LoVo (cell line): Measurements from ENCODE around the gene HAAO.
"Not testable (repeated sequence)": the region's sequence is repeated elsewhere in the genome, so short reads cannot be mapped to it uniquely, and the experiment has no call there.

Experiments used
- DNase-seq: peaks from one replicate; pipeline ENCODE4 v3.0.0-alpha.2; 2016; ENCODE audit warnings: low spot score

Gene HAAO

GRCh38 chr2:42792583-42793333 lies at the start of gene HAAO:
Gene HAAO, minus strand, starts transcription at chr2:42792583. Its CDS starts 47 bp downstream, at chr2:42792536.
- no peak for DNase-seq

- no peak for DNase-seq
These were observed 49.0 kb upstream of the HAAO start for GRCh38 chr2:42841344-42841743.

- DNase-seq, result no peak
These were observed 48.4 kb upstream of the HAAO start for GRCh38 chr2:42840760-42841159.

- no peak for DNase-seq
These were observed 47.6 kb upstream of the HAAO start for GRCh38 chr2:42839809-42840501.

- DNase-seq, result no peak
These were observed 45.8 kb upstream of the HAAO start for GRCh38 chr2:42838133-42838532.

GRCh38 chr2:42835577-42836371 lies 43.4 kb upstream of the HAAO start:
- DNase-seq, result peak; percentile 78

GRCh38 chr2:42834161-42834560 lies 41.8 kb upstream of the HAAO start:
- DNase-seq, result no peak

- no peak for DNase-seq
These were observed 39.9 kb upstream of the HAAO start for GRCh38 chr2:42832289-42832634.

- not testable (repeated sequence) for DNase-seq
These were observed 39.3 kb upstream of the HAAO start for GRCh38 chr2:42831575-42832288.

- no peak for DNase-seq
These were observed 38.7 kb upstream of the HAAO start for GRCh38 chr2:42830922-42831574.

GRCh38 chr2:42829671-42830440 lies 37.5 kb upstream of the HAAO start:
- no peak for DNase-seq

- DNase-seq, result peak; percentile 72
These were observed 36.4 kb upstream of the HAAO start for GRCh38 chr2:42828487-42829425.

- DNase-seq, result peak; percentile 85
These were observed 35.5 kb upstream of the HAAO start for GRCh38 chr2:42827647-42828486.

- no peak for DNase-seq
These were observed 33.8 kb upstream of the HAAO start for GRCh38 chr2:42826231-42826630.

GRCh38 chr2:42824454-42824807 lies 32.0 kb upstream of the HAAO start:
- no peak for DNase-seq

GRCh38 chr2:42823744-42824453 lies 31.5 kb upstream of the HAAO start:
- DNase-seq, result no peak

- peak; percentile 44 for DNase-seq
These were observed 26.8 kb upstream of the HAAO start for GRCh38 chr2:42819160-42819559.

- no peak for DNase-seq
These were observed 23.3 kb upstream of the HAAO start for GRCh38 chr2:42815726-42816125.
